K562 (cell line): ENCODE results near the gene FAM184B. TPM values are rescaled to one million over a fixed set of nuclear protein-coding genes. Genes with fewer than 3 reads are reported as not detected.

Experiments used
- ATAC-seq: fragments of 200-7000 bp; cut with Tn5 transposase; 3 replicates; pipeline ENCODE4 v1.9.1; 2020; ENCODE audit warnings: moderate library complexity
- BruUV-seq: library from RNA; stranded (reverse); fragments of 400-500 nt; replicated peaks from 2 replicates; lab custom pipeline; 2021; lab: Mats Ljungman, UMichigan
- CTCF ChIA-PET: fragments of 300-600 bp; formaldehyde crosslinking; extraction: SDS; loops from one replicate; lab custom pipeline; 2021; ENCODE audit warnings: low intra/inter-chr PET ratio; lab: Yijun Ruan, JAX
- POLR2A ChIA-PET: fragments of 300-600, 350-650 bp; sonication (Branson Sonifier 250); formaldehyde crosslinking; extraction: SDS; loops from one replicate; lab custom pipeline; 2021; ENCODE audit warnings: antibody characterized with exemption, inconsistent platforms; lab: Yijun Ruan, JAX
- DNase-seq, 4 experiments: peaks; one replicate each; pipeline versions ENCODE4 v3.0.0 to v3.0.0-alpha.2; 2011 to 2018; ENCODE audit warnings: low spot score in 3 of 4, mixed read lengths in 3 of 4; ENCODE audit errors: extremely low read depth in 1 of 4
- FAIRE-seq: peaks from 2 replicates; lab custom pipeline; 2011; peaks lifted over from hg19 to GRCh38; lab: Jason Lieb, UNC
- H2AFZ ChIP-seq: 2 replicates; pipeline ENCODE4 v1.6.0; 2011; ENCODE audit warnings: low read depth, low read length, control low read depth, inconsistent platforms
- H3K27ac ChIP-seq: fragments of 200-600 bp; 3 replicates; pipeline ENCODE4 v1.8.0; 2011; ENCODE audit warnings: low read depth, mild to moderate bottlenecking, control low read depth, inconsistent platforms, low read length, moderate library complexity, mixed read lengths; ENCODE audit errors: extremely low read depth
- H3K27me3 ChIP-seq, 2 experiments: fragments of 300-600 bp in 1 of 2; 2 replicates in 1 of 2; 3 replicates in 1 of 2; pipeline versions ENCODE4 v1.6.0 to v1.8.0; 2011; ENCODE audit warnings: inconsistent platforms in 2 of 2, low read length in 2 of 2, mild to moderate bottlenecking in 1 of 2, mixed read lengths in 1 of 2, moderate library complexity in 1 of 2; ENCODE audit not compliant: control insufficient read depth in 2 of 2, insufficient read depth in 2 of 2
- H3K36me3 ChIP-seq: fragments of 300-600 bp; 3 replicates; pipeline ENCODE4 v1.8.0; 2011; ENCODE audit warnings: mild to moderate bottlenecking, low read length, inconsistent platforms; ENCODE audit not compliant: control insufficient read depth, insufficient read depth
- H3K4me1 ChIP-seq, 2 experiments: fragments of 200-600 bp in 1 of 2; replicated peaks in 1 of 2; 2 replicates in 1 of 2; 3 replicates in 1 of 2; pipeline versions ENCODE4 v1.5.1 to v1.8.0; 2011; ENCODE audit warnings: inconsistent platforms in 2 of 2, low read length in 2 of 2, mild to moderate bottlenecking in 1 of 2, mixed read lengths in 1 of 2, moderate library complexity in 1 of 2; ENCODE audit not compliant: control insufficient read depth in 2 of 2, insufficient read depth in 2 of 2
- H3K4me2 ChIP-seq: 2 replicates; pipeline ENCODE4 v1.6.1; 2011; ENCODE audit warnings: low read length, control low read depth, inconsistent platforms, mixed read lengths; ENCODE audit not compliant: insufficient read depth
- H3K4me3 ChIP-seq: fragments of 200-600 bp; sonication (generic), shearing (Covaris generic); 2 replicates; pipeline ENCODE4 v1.5.1; 2016; ENCODE audit warnings: control low read depth, inconsistent platforms
- H3K79me2 ChIP-seq: fragments of 200-600 bp; 3 replicates; pipeline ENCODE4 v1.8.0; 2011; ENCODE audit warnings: low read length, inconsistent platforms; ENCODE audit not compliant: control insufficient read depth, insufficient read depth
- H3K9ac ChIP-seq, 2 experiments: 2 replicates each; pipeline versions ENCODE4 v1.6.0 to v1.6.1; 2011; ENCODE audit warnings: low read depth in 2 of 2, low read length in 2 of 2, control low read depth in 1 of 2, inconsistent platforms in 1 of 2, mild to moderate bottlenecking in 1 of 2, mixed read lengths in 1 of 2; ENCODE audit not compliant: insufficient read depth in 1 of 2
- H3K9me1 ChIP-seq: one replicate; pipeline ENCODE4 v1.6.0; 2011; ENCODE audit warnings: inconsistent platforms, mild to moderate bottlenecking, low read length, moderate library complexity; ENCODE audit not compliant: control insufficient read depth, insufficient read depth
- H3K9me3 ChIP-seq: replicated peaks from 2 replicates; pipeline ENCODE4 v1.5.1; 2011; ENCODE audit warnings: low read depth, low read length, inconsistent platforms; ENCODE audit not compliant: control insufficient read depth, insufficient read depth
- H4K20me1 ChIP-seq: replicated peaks from 2 replicates; pipeline ENCODE4 v1.6.1; 2011; ENCODE audit warnings: low read length, inconsistent platforms, mixed read lengths; ENCODE audit not compliant: control insufficient read depth, insufficient read depth
- WGBS: fragments of 100-300 bp; shearing (Covaris generic); methylation state at CpG from one replicate; pipeline ENCODE4 v1.1.6; 2016; ENCODE audit warnings: low coverage, mixed read lengths; ENCODE audit not compliant: insufficient coverage; ENCODE audit errors: missing lambda C conversion rate; 5-methylcytosine and 5-hydroxymethylcytosine counted together
- in situ Hi-C: fragments of 300-500 bp; cut with MboI; formaldehyde crosslinking; loops from 4 replicates; pipeline ENCODE4 v1.15.0; 2018; ENCODE audit warnings: inconsistent platforms, mixed read lengths
- intact Hi-C: fragments of 100-400 bp; cut with micrococcal nuclease; formaldehyde crosslinking; loops from 2 replicates; pipeline ENCODE4 v1.14.2; 2022
- polyA plus RNA-seq, 8 experiments: library from polyadenylated mRNA; depleted of rRNA in 4 of 8; stranded (reverse) in 5 of 8; unstranded in 3 of 8; fragments of >200 nt; fragmentation: Nextera tagmentation in 2 of 8; fragmentation: Illumina TruSeq in 1 of 8; extraction: Ambion mirVana in 2 of 8; extraction: Trizol in 1 of 8; gene quantifications; 2 replicates each; pipeline versions ENCODE4 v1.2.1 to v1.2.3, GENCODE V29; 2011 to 2014; ENCODE audit warnings: inconsistent platforms in 1 of 8, missing spikeins in 1 of 8
- total RNA-seq, 7 experiments: library from RNA; depleted of rRNA in 6 of 7; stranded (reverse); fragments of >200 nt in 6 of 7; fragmentation: Illumina TruSeq in 2 of 7; extraction: Trizol in 2 of 7; gene quantifications; 2 replicates each; pipeline versions ENCODE4 v1.2.1 to v1.2.3, GENCODE V29; 2011 to 2021; ENCODE audit warnings: low replicate concordance in 1 of 7
- TF ChIP-seq, protein P1 (sequence below): fragments of 250-450 bp; sonication (Bioruptor Pico); IDR thresholded peaks from 2 replicates; pipeline ENCODE4 v1.4.0; 2020; ENCODE audit warnings: mild to moderate bottlenecking, moderate library complexity
- TF ChIP-seq, protein P2 (sequence below): sonication (generic); formaldehyde crosslinking; IDR thresholded peaks from 2 replicates; pipeline ENCODE4 v1.8.0; 2022; ENCODE audit warnings: mild to moderate bottlenecking, missing genetic modification reagents, borderline replicate concordance
- TF ChIP-seq, protein P3 (sequence below): fragments of 450-650 bp; formaldehyde crosslinking; IDR thresholded peaks from 2 replicates; pipeline ENCODE4 v1.4.0; 2020; ENCODE audit warnings: mild to moderate bottlenecking, moderate library complexity

Gene FAM184B
- total and polyA plus RNA-seq, 9 of the 15 experiments (the other 6 are each of a cell fraction or from before 2014, with no cell fraction given): not detected

DNA sequence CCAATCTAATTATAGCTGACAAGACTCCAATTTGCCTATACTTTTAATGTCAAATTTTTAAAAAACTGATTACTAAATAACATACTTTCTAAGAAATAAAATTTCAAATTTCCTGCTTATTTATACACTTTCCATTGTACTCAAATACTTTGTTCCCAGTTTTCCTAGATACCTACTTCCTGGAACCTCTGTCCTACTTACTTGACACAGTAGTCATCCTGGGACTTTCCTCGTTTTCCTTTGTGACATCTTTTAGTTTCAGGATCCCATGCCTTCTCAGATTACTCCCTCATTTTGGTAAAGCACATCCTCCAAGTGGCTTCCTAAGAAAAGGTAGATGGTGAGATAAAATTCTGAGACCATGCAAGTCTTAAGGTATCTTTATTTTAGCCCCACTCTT, 13.3 kb upstream of the FAM184B start:
- intact Hi-C loops: no loop called here
- no peak for DNase-seq
- no peaks in the 10 kb centered on the region for H3K9me1 ChIP-seq
- FAIRE-seq: no peak
- no peaks in the 10 kb centered on the region for H3K79me2 ChIP-seq
- ATAC-seq: no peak
- BruUV-seq: no TSS peak
- H2AFZ ChIP-seq: no peak overlapping the region
- ChIA-PET CTCF (no interaction called here), POLR2A (no interaction called here)
- 30% methylated on average over 1 of the region's 1 CpG for WGBS
- no peak overlapping the region for H3K27ac ChIP-seq
- TF ChIP-seq, protein P1, sequence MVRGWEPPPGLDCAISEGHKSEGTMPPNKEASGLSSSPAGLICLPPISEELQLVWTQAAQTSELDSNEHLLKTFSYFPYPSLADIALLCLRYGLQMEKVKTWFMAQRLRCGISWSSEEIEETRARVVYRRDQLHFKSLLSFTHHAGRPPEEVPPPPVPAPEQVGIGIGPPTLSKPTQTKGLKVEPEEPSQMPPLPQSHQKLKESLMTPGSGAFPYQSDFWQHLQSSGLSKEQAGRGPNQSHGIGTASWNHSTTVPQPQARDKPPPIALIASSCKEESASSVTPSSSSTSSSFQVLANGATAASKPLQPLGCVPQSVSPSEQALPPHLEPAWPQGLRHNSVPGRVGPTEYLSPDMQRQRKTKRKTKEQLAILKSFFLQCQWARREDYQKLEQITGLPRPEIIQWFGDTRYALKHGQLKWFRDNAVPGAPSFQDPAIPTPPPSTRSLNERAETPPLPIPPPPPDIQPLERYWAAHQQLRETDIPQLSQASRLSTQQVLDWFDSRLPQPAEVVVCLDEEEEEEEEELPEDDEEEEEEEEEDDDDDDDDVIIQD (CRISPR knock-in tag): no peak
- TF ChIP-seq, protein P2, sequence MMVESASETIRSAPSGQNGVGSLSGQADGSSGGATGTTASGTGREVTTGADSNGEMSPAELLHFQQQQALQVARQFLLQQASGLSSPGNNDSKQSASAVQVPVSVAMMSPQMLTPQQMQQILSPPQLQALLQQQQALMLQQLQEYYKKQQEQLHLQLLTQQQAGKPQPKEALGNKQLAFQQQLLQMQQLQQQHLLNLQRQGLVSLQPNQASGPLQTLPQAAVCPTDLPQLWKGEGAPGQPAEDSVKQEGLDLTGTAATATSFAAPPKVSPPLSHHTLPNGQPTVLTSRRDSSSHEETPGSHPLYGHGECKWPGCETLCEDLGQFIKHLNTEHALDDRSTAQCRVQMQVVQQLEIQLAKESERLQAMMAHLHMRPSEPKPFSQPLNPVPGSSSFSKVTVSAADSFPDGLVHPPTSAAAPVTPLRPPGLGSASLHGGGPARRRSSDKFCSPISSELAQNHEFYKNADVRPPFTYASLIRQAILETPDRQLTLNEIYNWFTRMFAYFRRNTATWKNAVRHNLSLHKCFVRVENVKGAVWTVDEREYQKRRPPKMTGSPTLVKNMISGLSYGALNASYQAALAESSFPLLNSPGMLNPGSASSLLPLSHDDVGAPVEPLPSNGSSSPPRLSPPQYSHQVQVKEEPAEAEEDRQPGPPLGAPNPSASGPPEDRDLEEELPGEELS (CRISPR knock-in tag): no peak
- TF ChIP-seq, protein P3, sequence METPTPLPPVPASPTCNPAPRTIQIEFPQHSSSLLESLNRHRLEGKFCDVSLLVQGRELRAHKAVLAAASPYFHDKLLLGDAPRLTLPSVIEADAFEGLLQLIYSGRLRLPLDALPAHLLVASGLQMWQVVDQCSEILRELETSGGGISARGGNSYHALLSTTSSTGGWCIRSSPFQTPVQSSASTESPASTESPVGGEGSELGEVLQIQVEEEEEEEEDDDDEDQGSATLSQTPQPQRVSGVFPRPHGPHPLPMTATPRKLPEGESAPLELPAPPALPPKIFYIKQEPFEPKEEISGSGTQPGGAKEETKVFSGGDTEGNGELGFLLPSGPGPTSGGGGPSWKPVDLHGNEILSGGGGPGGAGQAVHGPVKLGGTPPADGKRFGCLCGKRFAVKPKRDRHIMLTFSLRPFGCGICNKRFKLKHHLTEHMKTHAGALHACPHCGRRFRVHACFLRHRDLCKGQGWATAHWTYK (CRISPR knock-in tag): no peak
- in situ Hi-C loops: loop anchor here (10.0 kb wide), 1 partner anchor 250 kb away; no protein-coding TSS in a partner anchor
- H3K4me1 ChIP-seq: no peaks in the 10 kb centered on the region
- no peak overlapping the region for H3K4me2 ChIP-seq
- H3K36me3 ChIP-seq: no peaks in the 10 kb centered on the region
- no peaks in the 10 kb centered on the region for H3K27me3 ChIP-seq
- no peaks in the 10 kb centered on the region for H4K20me1 ChIP-seq
- H3K9ac ChIP-seq: no peak overlapping the region
- no peaks in the 10 kb centered on the region for H3K9me3 ChIP-seq
- H3K4me3 ChIP-seq: no peak overlapping the region
